MM.1S (cell line): ENCODE measurements around the gene LRRC8C.

ENCODE experiments used
- CTCF ChIP-seq: fragments of 300-600 bp; sonication (generic); IDR thresholded peaks from 2 replicates; pipeline ENCODE4 v1.5.1; 2016; ENCODE audit warnings: antibody characterized with exemption, low read length, mixed read lengths
- EZH2 ChIP-seq: fragments of 300-600 bp; sonication (generic); optimal IDR thresholded peaks from 2 replicates; pipeline ENCODE3; 2017; ENCODE audit warnings: low read depth, mild to moderate bottlenecking, antibody characterized with exemption, low read length, mixed read lengths

GRCh38 chr1:89688607-89689006 lies 55.7 kb downstream of the LRRC8C start:
- TF ChIP-seq CTCF (no peak), EZH2 (no peak)
